Suprapubic skin (tissue), 4 donors: ENCODE data around the gene SMARCA2.

Experiments
- CTCF ChIP-seq, 2 donors: fragments of 200-600 bp in 1 of 2; fragments of 450-650 bp in 1 of 2; sonication (generic) in 1 of 2; IDR thresholded peaks; one replicate each; pipeline ENCODE4 v1.5.1; 2016 to 2019; ENCODE audit warnings: antibody characterized with exemption in 2 of 2, mild to moderate bottlenecking in 1 of 2, moderate library complexity in 1 of 2
- POLR2A ChIP-seq, 2 donors: fragments of 450-650 bp; IDR thresholded peaks; one replicate each; pipeline ENCODE4 v1.6.1; 2017; ENCODE audit warnings: antibody characterized with exemption in 2 of 2, mild to moderate bottlenecking in 2 of 2, moderate library complexity in 2 of 2
- POLR2AphosphoS5 ChIP-seq, 3 donors: sonication (generic); formaldehyde crosslinking; IDR thresholded peaks; one replicate each; pipeline ENCODE4 v1.6.1; 2017; ENCODE audit warnings: antibody characterized with exemption in 3 of 3

DNA sequence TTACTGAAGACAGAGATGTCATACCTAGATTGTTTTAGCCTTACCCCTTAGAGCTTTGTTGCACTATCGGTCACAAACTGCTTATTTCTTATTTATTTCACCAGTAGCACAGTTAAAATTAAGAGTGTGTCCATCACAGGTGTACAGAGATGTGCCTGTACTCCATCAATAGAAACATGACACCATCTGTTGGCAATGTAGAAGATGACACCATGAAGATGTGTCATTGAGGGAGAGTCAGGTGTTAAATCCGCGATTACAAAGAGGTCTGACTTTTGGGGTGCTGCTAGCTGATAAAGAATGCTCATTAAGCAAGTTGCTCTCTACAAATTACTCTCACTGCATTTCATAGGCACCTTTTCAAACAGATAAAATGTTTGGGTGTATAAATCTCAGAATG lies 164.4 kb downstream of the SMARCA2 start:
- TF ChIP-seq CTCF (IDR thresholded peaks at IDR 0.05) = peak in 1 of 2 donors; percentile 9
- TF ChIP-seq POLR2AphosphoS5 (IDR thresholded peaks at IDR 0.05) = no peak
- TF ChIP-seq POLR2A (IDR thresholded peaks at IDR 0.05) = no peak
